Activated CD8-positive, alpha-beta memory T cell treated with anti-CD3 and anti-CD28 coated beads for 1 hour (primary cell): ENCODE measurements around the gene RNF175.

ENCODE experiments used
- DNase-seq, 2 donors: peaks; one replicate each; pipeline ENCODE4 v3.0.0-alpha.2; 2020; ENCODE audit warnings: low read depth in 1 of 2; ENCODE audit errors: extremely low read depth in 1 of 2

RNF175 gene

DNA sequence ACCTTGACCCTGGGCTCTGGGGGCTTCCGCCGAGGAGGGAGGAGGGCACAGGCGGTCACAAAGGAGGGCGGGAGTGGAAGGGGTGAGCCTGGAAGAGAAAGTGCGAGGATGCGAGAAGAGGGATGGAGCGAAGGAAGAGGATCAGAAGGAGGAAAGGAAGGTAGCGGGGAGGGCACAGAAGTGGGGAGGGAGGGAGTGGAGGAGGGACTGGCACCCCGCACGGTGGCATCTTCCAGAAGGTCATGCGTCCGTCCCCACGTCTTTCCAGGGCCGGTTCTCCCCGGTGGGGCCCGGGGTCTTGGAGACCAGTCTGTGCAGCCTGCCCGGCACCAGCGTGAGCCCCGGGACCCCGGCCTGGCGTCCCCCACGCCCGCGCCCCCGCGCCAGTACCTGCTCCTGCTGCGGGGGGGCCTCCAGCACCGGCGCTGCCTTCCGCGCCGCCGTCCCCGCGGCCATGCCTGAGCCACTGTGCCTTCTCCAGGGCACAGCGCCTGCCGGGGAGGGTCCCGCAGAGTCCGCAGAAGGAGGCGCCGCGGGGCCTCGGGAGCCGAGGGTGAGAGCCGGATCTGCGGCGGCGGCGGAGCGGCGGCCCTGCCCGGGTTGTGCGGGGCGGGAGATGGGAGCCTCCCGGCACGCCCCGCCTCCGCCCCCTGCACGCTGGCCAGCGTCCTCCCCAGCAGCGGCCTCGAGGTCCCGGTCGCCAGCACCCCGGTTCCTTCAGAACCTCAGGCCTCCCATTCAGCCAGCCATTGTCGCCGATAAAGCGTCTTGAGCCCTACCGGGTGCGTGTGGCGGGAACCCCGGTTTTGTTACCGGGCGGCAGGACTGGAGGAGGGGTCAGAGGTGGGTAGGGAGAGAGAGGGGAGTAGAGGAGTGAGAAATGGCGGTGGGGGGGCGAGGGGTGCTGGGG, at the start of gene RNF175:
Gene RNF175, minus strand, starts transcription at position 618 of the 910 bp plus-strand sequence. Its CDS starts 162 bp downstream, at position 456.
- no peak for DNase-seq

DNA sequence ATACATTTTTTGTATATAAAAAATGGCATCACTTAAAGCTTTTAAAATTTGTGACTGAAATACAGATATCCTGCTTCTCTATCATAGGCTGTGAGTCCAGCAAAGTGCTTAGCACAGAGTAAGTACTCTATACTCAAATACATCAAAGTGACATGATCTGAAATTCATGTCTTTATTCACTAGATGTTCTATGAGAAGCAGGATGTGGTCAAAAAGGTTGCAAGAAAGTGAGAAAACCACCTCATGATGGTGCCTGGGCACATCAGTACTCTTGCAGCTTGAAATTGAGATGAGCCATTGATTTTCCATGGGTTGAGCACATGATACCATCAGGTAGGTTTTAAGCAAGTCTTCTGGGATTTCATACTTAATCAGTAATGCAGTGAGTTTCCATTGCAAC, 49.5 kb upstream of the RNF175 start:
- DNase-seq: no peak

DNA sequence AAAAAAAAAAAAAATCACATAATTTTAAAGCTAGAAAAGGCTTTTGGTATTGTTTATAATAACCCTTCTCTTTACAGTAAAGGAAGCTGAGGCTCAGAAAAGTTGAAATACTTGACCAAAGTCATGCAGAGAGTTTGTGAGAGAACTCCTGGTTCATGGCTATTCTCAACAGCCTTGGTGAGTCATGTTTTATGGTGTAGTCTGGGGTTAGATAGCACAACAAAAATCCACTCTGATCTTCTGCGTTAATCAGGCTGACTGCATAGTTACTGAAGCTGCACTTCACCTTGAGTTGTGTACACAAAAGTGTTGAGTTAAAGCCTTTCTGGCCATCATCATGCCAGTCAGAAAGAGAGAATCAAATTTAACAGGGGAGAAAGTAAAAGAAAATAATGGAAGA, 48.4 kb upstream of the RNF175 start:
- no peak for DNase-seq

DNA sequence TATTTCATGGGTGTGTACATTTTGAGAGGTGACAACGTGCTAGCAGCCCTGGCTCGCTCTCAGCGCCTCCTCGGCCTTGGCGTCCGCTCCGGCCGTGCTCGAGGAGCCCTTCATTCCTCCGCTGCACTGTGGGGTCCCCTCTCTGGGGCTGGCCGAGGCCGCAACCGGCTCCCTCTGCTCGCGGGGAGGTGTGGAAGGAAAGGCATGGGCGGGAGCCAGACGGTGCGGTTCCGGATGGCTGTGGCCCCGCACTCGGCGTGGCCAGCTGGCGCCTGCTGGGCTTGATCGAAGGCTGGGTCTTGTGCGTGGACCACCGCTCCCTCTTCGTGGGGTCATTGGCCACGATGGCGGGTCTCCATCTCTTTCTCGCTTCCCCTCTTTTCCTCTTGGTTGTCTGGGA, 46.2 kb upstream of the RNF175 start:
- no peak for DNase-seq

DNA sequence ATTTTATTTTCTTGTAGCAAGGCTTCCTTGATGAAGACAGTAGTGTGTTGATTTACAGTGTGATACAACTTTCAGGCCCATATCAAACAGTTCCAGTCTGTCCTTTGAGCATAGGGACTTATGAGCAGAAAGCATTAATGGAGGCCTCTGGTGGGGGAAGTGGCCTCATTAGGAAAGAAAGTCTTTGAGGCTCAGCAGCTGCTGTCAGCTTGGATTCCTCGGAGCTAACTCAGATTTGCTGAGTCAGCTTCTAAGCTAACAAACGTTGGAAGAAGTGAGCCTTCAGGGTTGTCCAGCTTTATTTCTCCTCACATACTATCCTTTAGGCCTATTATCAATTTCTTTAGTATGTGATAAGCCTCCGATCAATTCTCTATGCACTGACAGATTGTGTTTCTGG, 44.9 kb upstream of the RNF175 start:
- DNase-seq: no peak

DNA sequence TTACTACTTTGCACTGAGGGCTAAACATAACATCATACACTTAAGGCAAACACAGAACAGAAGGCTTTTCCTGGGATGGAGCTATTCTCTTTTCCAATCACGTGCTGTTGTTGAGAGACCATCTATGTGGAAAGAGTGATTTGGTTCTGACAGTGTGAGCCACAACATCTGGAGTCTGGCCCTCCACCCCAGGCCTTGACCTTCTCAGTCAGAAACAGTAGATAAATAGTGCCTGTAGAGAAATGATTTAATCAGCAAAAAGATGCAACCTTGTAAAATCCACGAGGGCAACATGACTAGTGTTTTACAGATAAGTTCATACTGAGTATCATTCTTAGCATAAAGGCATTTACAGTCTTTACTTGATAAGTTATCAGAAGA, 39.9 kb upstream of the RNF175 start:
- no peak for DNase-seq

DNA sequence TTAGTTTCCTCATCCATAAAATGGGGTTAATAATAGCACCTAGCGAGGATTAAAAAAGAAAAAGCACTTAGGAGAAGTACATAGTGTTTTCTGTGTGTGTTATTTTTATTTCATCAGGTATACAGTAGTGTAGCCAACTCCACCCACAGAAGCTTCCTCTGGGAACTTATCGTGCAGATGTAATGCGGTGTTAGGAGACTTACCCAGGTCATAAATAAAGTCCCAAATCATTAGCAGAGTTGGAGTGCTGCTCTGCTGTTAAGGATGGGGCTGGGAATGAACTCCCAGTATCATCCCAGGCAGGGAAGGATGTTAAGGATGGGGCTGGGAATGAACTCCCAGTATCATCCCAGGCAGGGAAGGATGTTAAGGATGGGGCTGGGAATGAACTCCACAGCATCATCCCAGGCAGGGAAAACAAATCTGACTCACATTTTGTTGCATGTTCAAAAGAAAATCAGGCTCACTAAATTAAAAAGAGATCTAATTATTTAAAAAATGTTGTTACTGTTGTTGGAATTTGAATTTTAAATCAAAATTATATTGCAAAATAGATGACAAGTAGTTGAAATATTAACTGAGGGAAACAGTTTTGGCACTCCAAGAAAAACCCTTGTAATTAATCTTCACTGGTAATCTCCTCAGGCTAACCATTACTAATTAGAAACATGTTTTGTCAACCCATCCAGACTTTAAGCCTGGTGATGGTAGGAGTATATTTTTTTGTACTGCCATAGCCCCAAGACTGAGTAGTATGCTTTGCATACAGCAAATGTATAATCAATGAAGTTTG, 39.3 kb upstream of the RNF175 start:
- DNase-seq: no peak

DNA sequence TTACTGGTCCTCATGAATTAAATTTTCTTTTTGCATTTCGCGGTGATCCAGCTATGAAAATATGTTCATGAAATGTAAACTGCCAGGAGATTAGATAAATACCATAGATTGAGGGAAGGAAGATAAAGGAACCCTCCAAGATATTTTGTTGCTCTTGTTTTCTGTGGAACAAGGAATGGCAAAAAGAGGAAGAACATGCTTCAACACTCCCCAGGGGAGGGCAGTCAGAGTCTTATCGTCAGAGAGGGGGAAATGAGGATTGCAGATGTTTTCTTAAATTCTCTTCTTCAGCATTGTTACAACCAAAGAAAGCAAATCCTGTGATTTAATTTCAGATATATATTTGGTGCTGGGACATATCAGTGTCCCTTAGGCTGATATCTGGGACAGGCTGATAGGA, 38.6 kb upstream of the RNF175 start:
- DNase-seq: no peak

DNA sequence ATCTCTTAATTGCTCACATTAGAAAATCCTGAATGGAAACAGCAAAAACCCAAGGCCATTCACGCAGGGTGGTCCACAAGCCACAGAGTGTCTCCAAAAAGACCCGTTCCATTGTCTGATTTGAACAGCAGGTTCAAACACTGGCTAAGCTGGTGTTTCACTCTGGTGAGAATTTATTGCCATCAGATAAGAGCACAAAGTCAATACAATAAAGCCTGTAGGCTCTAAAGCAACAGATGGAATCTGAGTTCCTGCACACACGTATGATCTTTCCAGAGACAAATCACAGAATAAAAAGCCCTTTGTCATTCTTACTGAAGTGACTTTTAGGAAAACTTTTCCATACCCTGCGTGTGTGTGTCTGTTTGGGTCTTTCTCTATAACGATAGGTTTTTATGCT, 34.2 kb upstream of the RNF175 start:
- DNase-seq: no peak

DNA sequence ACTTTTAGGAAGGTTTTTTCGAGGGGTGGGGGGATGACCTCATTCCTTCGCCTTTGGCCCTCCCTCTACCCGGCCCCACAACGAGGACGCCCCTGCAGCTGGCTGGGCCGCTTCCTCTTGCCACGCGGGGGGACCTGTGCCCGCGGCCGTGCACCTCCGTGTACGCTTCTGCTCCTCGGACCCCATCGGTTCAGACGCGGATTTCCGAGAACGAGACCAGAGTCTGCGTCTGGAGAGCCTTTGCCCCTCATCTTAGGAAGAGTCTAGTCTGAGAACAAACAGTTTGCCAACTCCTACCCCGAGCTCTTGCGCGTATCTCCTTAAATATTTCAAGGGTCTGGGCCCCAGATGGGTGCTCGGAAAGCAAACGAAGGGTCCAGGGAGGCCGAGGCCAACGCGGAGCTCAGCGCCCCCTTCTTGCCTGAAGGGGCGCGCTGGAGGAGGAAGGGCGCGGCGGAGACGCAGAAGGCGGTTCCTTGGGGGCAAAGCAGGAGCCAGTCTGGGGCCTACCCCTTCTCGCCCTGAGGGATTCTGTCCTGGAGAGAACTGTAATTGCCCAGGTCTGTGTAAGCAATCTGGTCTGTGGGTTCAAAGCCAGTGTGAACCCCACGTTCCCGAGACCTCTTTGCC, 32.9 kb upstream of the RNF175 start:
- no peak for DNase-seq

DNA sequence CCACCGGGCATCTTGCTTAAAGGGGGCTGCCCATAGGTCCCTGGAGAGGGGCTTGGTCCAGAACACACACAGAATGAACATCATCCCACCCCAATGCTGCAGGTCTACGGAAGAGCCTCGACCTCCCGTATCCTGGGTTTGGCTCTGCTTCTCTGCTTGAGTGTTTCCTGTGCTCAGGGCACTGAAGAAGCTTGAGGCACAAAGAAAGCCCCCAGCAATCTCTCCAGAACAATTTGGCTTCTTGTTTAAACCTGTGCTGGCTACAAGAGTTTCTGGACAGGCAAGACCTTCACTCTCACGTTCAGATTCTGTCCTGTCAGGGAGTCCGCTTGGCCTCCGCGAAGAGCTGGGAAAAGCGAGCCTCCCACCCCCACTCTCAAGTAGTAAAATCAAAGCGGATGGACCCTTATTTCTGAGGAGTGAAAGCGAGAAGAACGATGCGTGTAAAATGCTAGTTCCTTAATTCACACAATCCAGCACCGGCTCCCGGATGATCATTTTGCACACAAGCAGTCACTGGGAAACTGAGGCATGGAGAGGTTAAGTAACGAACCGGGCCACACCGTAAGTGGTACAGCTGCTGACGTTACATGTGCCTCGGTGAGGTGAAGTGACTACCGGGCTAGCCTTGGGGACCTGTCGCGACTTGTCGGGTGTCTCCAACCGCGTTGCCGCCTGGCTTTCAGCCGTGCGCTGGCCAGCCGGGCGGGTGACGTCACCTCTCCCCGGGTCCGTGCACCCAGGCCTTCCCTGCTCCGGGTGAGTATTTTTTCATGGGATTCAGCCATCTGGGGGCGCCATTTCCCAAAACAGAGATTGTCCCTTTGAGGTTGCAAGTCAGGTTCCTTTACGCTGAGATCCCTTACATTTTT, 32.2 kb upstream of the RNF175 start:
- DNase-seq: no peak

DNA sequence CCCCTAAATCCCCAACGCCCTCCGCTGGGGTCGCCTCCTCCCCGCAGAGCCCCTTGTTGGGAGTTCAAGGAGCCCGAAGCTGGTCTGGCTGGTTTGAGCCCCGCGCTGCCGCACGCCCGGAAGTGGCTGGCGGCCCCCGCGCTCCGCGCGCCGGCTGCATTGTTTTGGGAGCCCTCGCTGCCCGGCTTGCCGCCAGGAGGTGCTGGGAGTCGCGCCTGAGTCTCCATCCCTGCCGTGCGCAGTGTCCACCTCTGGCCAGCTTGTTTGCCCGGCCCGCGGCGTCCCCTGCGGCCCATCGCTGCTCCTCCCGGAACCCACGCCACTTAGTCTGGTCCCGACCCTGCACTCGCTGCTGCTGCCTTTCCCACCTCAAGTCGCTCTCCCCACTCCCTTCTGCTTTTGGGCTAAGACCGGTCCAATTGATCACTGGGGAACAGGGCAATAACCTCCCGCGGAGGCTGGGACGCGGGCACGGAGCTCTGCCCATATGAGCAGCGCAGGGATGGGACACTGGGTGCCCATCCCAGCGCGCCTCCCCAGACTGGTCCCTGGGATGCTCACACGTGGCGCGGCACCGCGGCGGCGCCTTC, 31.2 kb upstream of the RNF175 start:
- DNase-seq: no peak

DNA sequence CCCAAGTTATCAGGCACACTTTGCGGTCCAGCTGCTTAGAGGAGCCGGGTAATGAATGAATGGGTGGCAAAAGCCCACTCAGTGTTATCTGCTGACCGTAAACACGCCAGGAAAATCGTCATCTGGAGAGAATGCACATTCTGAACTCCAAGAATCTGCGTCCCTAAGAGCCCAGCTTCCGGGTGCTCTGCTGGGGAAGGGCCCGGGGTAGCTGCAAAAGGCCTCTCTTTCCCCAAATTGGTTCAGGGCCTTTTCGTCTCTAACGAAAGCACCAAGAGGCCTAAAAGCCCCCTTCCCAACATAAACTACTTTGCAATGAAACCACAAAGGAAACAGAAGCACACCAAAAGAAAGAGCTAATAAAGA, 30.7 kb upstream of the RNF175 start:
- no peak for DNase-seq

DNA sequence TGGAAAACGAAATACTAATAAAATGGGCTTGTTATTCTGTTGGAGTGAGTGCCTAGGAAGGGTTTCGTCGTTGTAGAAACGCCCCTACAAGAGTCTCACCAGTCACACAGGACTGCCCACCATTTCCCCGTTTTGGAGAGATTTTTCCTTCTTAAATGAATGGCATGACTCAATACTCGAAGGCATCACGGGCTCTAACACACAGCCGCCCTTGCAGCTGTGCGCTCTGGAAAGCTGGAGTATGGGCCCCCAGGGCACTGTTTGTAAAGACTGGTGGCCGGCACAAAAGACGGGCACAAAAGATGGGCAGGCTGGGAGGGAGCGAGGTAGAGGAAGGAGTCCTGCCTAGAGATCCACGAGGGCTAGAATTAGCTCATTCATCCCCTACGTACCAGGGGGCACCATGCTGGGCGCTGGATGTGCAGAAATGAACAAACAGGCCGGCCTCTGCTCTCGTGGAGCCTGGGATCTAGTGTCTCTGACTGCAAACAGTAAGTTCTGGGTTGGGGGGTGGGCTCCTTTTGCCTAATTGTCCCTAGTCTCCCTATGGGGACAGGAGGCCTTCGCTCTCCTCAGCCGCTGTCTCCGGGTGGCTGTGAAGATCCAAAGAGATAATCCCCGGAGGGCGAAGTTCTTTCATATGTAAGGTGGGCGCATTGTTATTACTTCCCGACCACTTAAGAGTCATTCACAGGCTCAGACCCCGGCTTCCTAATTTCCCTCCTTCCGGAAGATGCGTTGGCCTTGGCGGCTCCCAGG, 30.1 kb upstream of the RNF175 start:
- no peak for DNase-seq

DNA sequence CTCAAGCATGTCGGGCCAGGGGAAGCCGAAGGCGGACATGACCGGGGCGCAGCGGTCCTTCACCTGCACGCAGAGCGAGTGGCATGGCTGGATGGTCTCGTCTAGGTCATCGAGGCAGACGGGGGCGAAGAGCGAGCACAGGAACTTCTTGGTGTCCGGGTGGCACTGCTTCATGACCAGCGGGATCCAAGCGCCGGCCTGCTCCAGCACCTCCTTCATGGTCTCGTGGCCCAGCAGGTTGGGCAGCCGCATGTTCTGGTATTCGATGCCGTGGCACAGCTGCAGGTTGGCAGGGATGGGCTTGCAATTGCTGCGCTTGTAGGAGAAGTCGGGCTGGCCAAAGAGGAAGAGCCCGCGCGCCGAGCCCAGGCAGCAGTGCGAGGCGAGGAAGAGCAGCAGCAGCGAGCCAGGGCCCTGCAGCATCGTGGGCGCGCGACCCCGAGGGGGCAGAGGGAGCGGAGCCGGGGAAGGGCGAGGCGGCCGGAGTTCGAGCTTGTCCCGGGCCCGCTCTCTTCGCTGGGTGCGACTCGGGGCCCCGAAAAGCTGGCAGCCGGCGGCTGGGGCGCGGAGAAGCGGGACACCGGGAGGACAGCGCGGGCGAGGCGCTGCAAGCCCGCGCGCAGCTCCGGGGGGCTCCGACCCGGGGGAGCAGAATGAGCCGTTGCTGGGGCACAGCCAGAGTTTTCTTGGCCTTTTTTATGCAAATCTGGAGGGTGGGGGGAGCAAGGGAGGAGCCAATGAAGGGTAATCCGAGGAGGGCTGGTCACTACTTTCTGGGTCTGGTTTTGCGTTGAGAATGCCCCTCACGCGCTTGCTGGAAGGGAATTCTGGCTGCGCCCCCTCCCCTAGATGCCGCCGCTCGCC, 28.8 kb upstream of the RNF175 start, which contains the start of gene SFRP2:
Gene SFRP2, minus strand, starts transcription at position 671 of the 864 bp plus-strand sequence. Its CDS starts 248 bp downstream, at position 423.
- DNase-seq: no peak

DNA sequence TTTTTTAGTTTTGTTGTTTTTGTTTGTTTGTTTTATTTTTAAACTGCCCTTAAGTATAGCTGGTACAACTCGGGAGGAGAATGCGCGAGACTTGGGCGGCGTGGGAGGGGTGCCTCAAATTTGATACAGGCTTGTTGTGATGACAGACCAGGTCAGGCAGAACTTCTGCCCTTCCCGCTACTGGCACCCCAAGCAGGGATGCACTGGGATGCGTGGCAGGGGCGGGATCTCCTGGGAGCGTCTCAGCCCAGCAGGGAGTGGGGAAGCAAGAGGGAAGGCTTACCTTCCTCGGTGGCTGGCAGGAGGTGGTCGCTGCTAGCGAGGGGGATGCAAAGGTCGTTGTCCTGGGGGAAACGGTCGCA, 28.2 kb upstream of the RNF175 start:
- no peak for DNase-seq

DNA sequence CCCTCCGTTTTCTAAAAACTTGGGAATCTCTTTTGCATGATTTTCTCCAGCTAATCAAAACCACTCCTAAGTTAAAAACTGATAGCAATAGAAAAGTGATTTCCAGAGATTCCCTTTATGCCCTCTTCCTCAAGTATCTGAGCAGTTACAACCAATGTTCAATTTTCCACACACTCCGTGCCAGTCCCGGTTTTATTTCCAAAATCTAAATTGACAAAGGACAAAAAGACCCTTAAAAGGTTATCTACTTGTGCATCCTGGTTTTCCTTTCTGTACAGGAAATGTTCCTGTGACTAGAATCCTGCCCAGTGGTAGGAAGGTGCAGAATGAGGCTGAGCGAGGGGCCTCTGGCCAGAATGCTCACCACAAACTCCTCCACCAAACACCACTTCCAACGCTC, 27.8 kb upstream of the RNF175 start:
- no peak for DNase-seq

DNA sequence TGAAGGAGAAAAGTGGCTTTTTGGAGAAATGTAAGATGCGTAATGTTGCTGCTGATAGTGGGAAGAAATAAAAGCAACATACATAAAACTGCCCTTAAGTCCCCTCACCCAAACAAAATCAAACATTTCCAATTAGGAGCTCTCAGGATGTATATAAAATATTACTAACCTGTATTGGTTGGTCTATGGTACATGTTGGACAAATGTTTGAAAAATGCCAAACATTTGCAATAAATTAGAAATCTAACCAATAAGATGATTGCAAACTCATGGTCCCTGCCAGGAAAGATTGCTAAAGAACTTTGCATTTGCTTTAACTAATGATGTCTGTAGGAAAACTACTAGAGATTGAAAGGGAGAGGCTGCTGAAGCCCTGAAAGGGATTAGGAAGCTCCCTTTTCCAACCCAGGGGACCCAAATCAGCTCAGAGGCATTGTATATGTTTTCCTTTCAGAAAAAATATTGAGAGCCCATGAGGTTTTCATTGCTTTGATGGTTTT, 27.3 kb upstream of the RNF175 start:
- DNase-seq: no peak
